Measurements from ENCODE around the gene CXorf58. TPM values are rescaled to one million over a fixed set of nuclear protein-coding genes. Genes with fewer than 3 reads are reported as not detected.

CXorf58 gene
- total and polyA plus RNA-seq, 4 donors: 0.11 to 0.38 (median 0.28) TPM

- Histone ChIP-seq H3K4me1 (ENCODE audit: control insufficient read depth, insufficient read depth, low read length) (no peaks in the 10 kb centered on the region), H3K36me3 (ENCODE audit: control insufficient read depth, insufficient read depth, low read length) (no peaks in the 10 kb centered on the region), H3K4me3 (ENCODE audit: low read depth, low read length) (no peak overlapping the region), H3K27ac (ENCODE audit: low read depth, low read length) (no peak overlapping the region), H3K27me3 (ENCODE audit: control insufficient read depth, insufficient read depth, low read length) (peaks cover 11% of the 10 kb centered on the region), H3K9me3 (ENCODE audit: control insufficient read depth, insufficient read depth, low read length) (no peaks in the 10 kb centered on the region)
- no peak for DNase-seq (ENCODE audit: low read depth in 4 of 6, low spot score in 6 of 6)
- 52% methylated on average over 3 of the region's 5 CpGs for WGBS (ENCODE audit: insufficient coverage)
Observed at GRCh38 chrX:23980011-23980441, 72.2 kb downstream of the CXorf58 start.

- H3K27me3 ChIP-seq (ENCODE audit: control insufficient read depth, insufficient read depth, low read length): peaks cover 13% of the 10 kb centered on the region
- no peaks in the 10 kb centered on the region for H3K4me1 ChIP-seq (ENCODE audit: control insufficient read depth, insufficient read depth, low read length)
- WGBS (ENCODE audit: insufficient coverage): 67% methylated on average over 2 of the region's 4 CpGs
Observed at GRCh38 chrX:23981222-23981621, 73.4 kb downstream of the CXorf58 start.

GRCh38 chrX:23981711-23982110 is 73.9 kb downstream of the CXorf58 start:
- Histone ChIP-seq H3K27ac (ENCODE audit: low read depth, low read length) (no peak overlapping the region), H3K4me3 (ENCODE audit: low read depth, low read length) (no peak overlapping the region), H3K4me1 (ENCODE audit: control insufficient read depth, insufficient read depth, low read length) (no peaks in the 10 kb centered on the region), H3K27me3 (ENCODE audit: control insufficient read depth, insufficient read depth, low read length) (peaks cover 16% of the 10 kb centered on the region), H3K9me3 (ENCODE audit: control insufficient read depth, insufficient read depth, low read length) (no peaks in the 10 kb centered on the region), H3K36me3 (ENCODE audit: control insufficient read depth, insufficient read depth, low read length) (no peaks in the 10 kb centered on the region)
- DNase-seq (ENCODE audit: low read depth in 4 of 6, low spot score in 6 of 6): no peak
- 63% methylated on average over 1 of the region's 2 CpGs for WGBS (ENCODE audit: insufficient coverage)

More at GRCh38 chrX:23981222-23981621, 73.4 kb downstream of the CXorf58 start:
- DNase-seq (ENCODE audit: low read depth in 4 of 6, low spot score in 6 of 6): no peak
- H3K36me3 ChIP-seq (ENCODE audit: control insufficient read depth, insufficient read depth, low read length): no peaks in the 10 kb centered on the region
- no peak overlapping the region for H3K27ac ChIP-seq (ENCODE audit: low read depth, low read length)
- no peaks in the 10 kb centered on the region for H3K9me3 ChIP-seq (ENCODE audit: control insufficient read depth, insufficient read depth, low read length)
- no peak overlapping the region for H3K4me3 ChIP-seq (ENCODE audit: low read depth, low read length)

GRCh38 chrX:23982891-23983290 is 75.1 kb downstream of the CXorf58 start:
- peaks cover 15% of the 10 kb centered on the region for H3K27me3 ChIP-seq (ENCODE audit: control insufficient read depth, insufficient read depth, low read length)
- 78% methylated on average over 1 of the region's 1 CpG for WGBS (ENCODE audit: insufficient coverage)

More at GRCh38 chrX:23982891-23983290, 75.1 kb downstream of the CXorf58 start:
- Histone ChIP-seq H3K4me1 (ENCODE audit: control insufficient read depth, insufficient read depth, low read length) (no peaks in the 10 kb centered on the region), H3K27ac (ENCODE audit: low read depth, low read length) (no peak overlapping the region), H3K9me3 (ENCODE audit: control insufficient read depth, insufficient read depth, low read length) (no peaks in the 10 kb centered on the region), H3K36me3 (ENCODE audit: control insufficient read depth, insufficient read depth, low read length) (no peaks in the 10 kb centered on the region), H3K4me3 (ENCODE audit: low read depth, low read length) (no peak overlapping the region)
- no peak for DNase-seq (ENCODE audit: low read depth in 4 of 6, low spot score in 6 of 6)

Other genes with a start within 250 kb of the CXorf58 start
- 100 to 1,000 TPM in 1 of 2 donors, 10 to 100 TPM in 1; 97.0 to 166 TPM for gene PRDX4, start 240.5 kb upstream of the CXorf58 start, total RNA-seq
- gene PRDX4, start 240.5 kb upstream of the CXorf58 start, polyA plus RNA-seq (ENCODE audit: insufficient read length in 2 of 2): 10 to 100 TPM; 62.2 to 67.7 TPM
- gene ACOT9, start 164.7 kb upstream of the CXorf58 start, total RNA-seq: 10 to 100 TPM; 42.6 to 42.7 TPM
- 10 to 100 TPM; 27.3 to 41.8 TPM for gene ACOT9, start 164.7 kb upstream of the CXorf58 start, polyA plus RNA-seq (ENCODE audit: insufficient read length in 2 of 2)
- 100 to 1,000 TPM; 201 to 405 TPM for gene SAT1, start 124.8 kb upstream of the CXorf58 start, total RNA-seq
- 100 to 1,000 TPM; 413 to 434 TPM for gene SAT1, start 124.8 kb upstream of the CXorf58 start, polyA plus RNA-seq (ENCODE audit: insufficient read length in 2 of 2)
- 10 to 100 TPM; 34.5 to 50.0 TPM for gene APOO, start 68 bp upstream of the CXorf58 start, total RNA-seq
- gene APOO, start 68 bp upstream of the CXorf58 start, polyA plus RNA-seq (ENCODE audit: insufficient read length in 2 of 2): 10 to 100 TPM; 73.3 to 79.7 TPM
- 10 to 100 TPM; 16.3 to 28.0 TPM for gene KLHL15, start 119.2 kb downstream of the CXorf58 start, total RNA-seq
- gene KLHL15, start 119.2 kb downstream of the CXorf58 start, polyA plus RNA-seq (ENCODE audit: insufficient read length in 2 of 2): 1 to 10 TPM; 7.4 to 9.8 TPM
- 100 to 1,000 TPM; 122 to 158 TPM for gene EIF2S3, start 146.9 kb downstream of the CXorf58 start, total RNA-seq
- 100 to 1,000 TPM in 1 of 2 donors, 10 to 100 TPM in 1; 86.1 to 100 TPM for gene EIF2S3, start 146.9 kb downstream of the CXorf58 start, polyA plus RNA-seq (ENCODE audit: insufficient read length in 2 of 2)
- 10 to 100 TPM; 61.9 to 72.6 TPM for gene ZFX, start 241.7 kb downstream of the CXorf58 start, total RNA-seq
- 10 to 100 TPM; 15.1 to 18.0 TPM for gene ZFX, start 241.7 kb downstream of the CXorf58 start, polyA plus RNA-seq (ENCODE audit: insufficient read length in 2 of 2)

Data from spinal cord (tissue), 10 donors.